B cell (primary cell): Measurements from ENCODE around the gene KANK2. TPM values are rescaled to one million over a fixed set of nuclear protein-coding genes. Genes with fewer than 3 reads are reported as not detected.

Experiments used
- ATAC-seq: fragments of 200-7000 bp; cut with Tn5 transposase; one replicate; pipeline ENCODE4 v1.10.0; 2021; ENCODE audit warnings: low read depth, mild to moderate bottlenecking, moderate number of reproducible peaks, moderate library complexity
- CTCF ChIA-PET: fragments of 350-600 bp; sonication (Branson Sonifier 250); formaldehyde crosslinking; loops from one replicate; lab custom pipeline; 2021; ENCODE audit warnings: antibody characterized with exemption, inconsistent platforms; lab: Charles Lee
- POLR2A ChIA-PET: fragments of 350-600 bp; sonication (Branson Sonifier 250); formaldehyde crosslinking; loops from one replicate; lab custom pipeline; 2021; ENCODE audit warnings: antibody characterized with exemption; lab: Charles Lee
- DNase-seq: peaks from one replicate; pipeline ENCODE4 v3.0.0; 2013
- H2AFZ ChIP-seq: 2 replicates; pipeline ENCODE4 v1.6.1; 2012; ENCODE audit warnings: mild to moderate bottlenecking, low read depth, low read length; ENCODE audit not compliant: insufficient read depth, poor library complexity, severe bottlenecking
- H3K27ac ChIP-seq, 2 donors: 1 replicate in 1 of 2; 2 replicates in 1 of 2; pipeline ENCODE4 v1.5.1; 2012 to 2013; ENCODE audit warnings: low read length in 2 of 2, mild to moderate bottlenecking in 2 of 2, moderate library complexity in 1 of 2
- H3K27me3 ChIP-seq, 4 experiments: fragments of 200-600 bp in 1 of 4; sonication (generic) in 1 of 4; replicated peaks in 1 of 4; 1 replicate in 2 of 4; 2 replicates in 2 of 4; pipeline versions ENCODE4 v1.6.1 to v1.7.0; 2013 to 2016; ENCODE audit warnings: low read length in 3 of 4, mild to moderate bottlenecking in 2 of 4, mixed read lengths in 1 of 4, moderate library complexity in 1 of 4; ENCODE audit not compliant: insufficient read depth in 4 of 4, control insufficient read depth in 3 of 4; ENCODE audit errors: control extremely low read depth in 1 of 4
- H3K36me3 ChIP-seq, 2 experiments: replicated peaks in 1 of 2; 1 replicate in 1 of 2; 2 replicates in 1 of 2; pipeline versions ENCODE4 v1.6.1 to v1.7.1; 2013; ENCODE audit warnings: low read length in 1 of 2; ENCODE audit not compliant: insufficient read depth in 2 of 2, control insufficient read depth in 1 of 2; ENCODE audit errors: control extremely low read depth in 1 of 2, extremely low read depth in 1 of 2
- H3K4me1 ChIP-seq, 2 donors: fragments of 200-600 bp in 1 of 2; sonication (generic) in 1 of 2; 1 replicate in 1 of 2; 2 replicates in 1 of 2; pipeline versions ENCODE4 v1.5.1 to v1.6.1; 2013 to 2017; ENCODE audit warnings: low read length in 2 of 2; ENCODE audit not compliant: control insufficient read depth in 2 of 2, insufficient read depth in 2 of 2
- H3K4me2 ChIP-seq: replicated peaks from 2 replicates; pipeline ENCODE3; 2012; ENCODE audit warnings: mild to moderate bottlenecking, low read depth, low read length; ENCODE audit not compliant: poor library complexity, severe bottlenecking
- H3K4me3 ChIP-seq, 5 experiments: fragments of 200-600 bp in 1 of 5; sonication (generic) in 1 of 5; 1 replicate in 3 of 5; 2 replicates in 2 of 5; pipeline versions ENCODE4 v1.5.1 to v1.7.0; 2011 to 2016; ENCODE audit warnings: low read length in 4 of 5, mild to moderate bottlenecking in 4 of 5, low read depth in 2 of 5, control low read depth in 1 of 5, moderate library complexity in 1 of 5; ENCODE audit not compliant: insufficient read depth in 1 of 5; ENCODE audit errors: control extremely low read depth in 1 of 5, extremely low read depth in 1 of 5
- H3K79me2 ChIP-seq: fragments of 200-600 bp; sonication (generic); one replicate; pipeline ENCODE4 v1.6.0; 2016; ENCODE audit warnings: low read length; ENCODE audit not compliant: control insufficient read depth, insufficient read depth
- H3K9ac ChIP-seq: fragments of 200-600 bp; sonication (generic); 2 replicates; pipeline ENCODE4 v1.6.1; 2017; ENCODE audit warnings: mild to moderate bottlenecking, low read length, moderate library complexity
- H3K9me3 ChIP-seq, 3 donors: one replicate each; pipeline versions ENCODE4 v1.6.1 to v1.7.1; 2013; ENCODE audit warnings: low read length in 2 of 3; ENCODE audit not compliant: control insufficient read depth in 2 of 3, insufficient read depth in 1 of 3; ENCODE audit errors: control extremely low read depth in 1 of 3
- H4K20me1 ChIP-seq: 2 replicates; pipeline ENCODE4 v1.6.0; 2012; ENCODE audit warnings: mild to moderate bottlenecking, low read length; ENCODE audit not compliant: insufficient read depth, control insufficient read depth, poor library complexity, severe bottlenecking
- H3K27ac Mint-ChIP-seq: one replicate; pipeline ENCODE4 v1.8.0; 2021; ENCODE audit warnings: mixed read lengths
- H3K27me3 Mint-ChIP-seq: one replicate; pipeline ENCODE4 v1.8.0; 2021; ENCODE audit warnings: mixed read lengths
- H3K4me1 Mint-ChIP-seq: one replicate; pipeline ENCODE4 v1.8.0; 2021; ENCODE audit warnings: mixed read lengths
- H3K4me3 Mint-ChIP-seq: one replicate; pipeline ENCODE4 v1.8.0; 2021; ENCODE audit warnings: mixed read lengths
- H3K9me3 Mint-ChIP-seq: one replicate; pipeline ENCODE4 v1.8.0; 2022; ENCODE audit warnings: mixed read lengths; ENCODE audit not compliant: insufficient read depth
- CTCF ChIP-seq: fragments of 200-600 bp; IDR thresholded peaks from one replicate; pipeline ENCODE4 v1.8.0; 2022; ENCODE audit warnings: antibody characterized with exemption, mild to moderate bottlenecking
- EZH2 ChIP-seq: IDR thresholded peaks from 2 replicates; pipeline ENCODE4 v1.6.1; 2012; ENCODE audit warnings: borderline replicate concordance, low read depth, mild to moderate bottlenecking, moderate library complexity, low read length; ENCODE audit not compliant: insufficient read depth, poor library complexity, severe bottlenecking
- WGBS: methylation state at CpG from one replicate; pipeline ENCODE4 v1.1.5; 2013; ENCODE audit warnings: missing lambda C conversion rate; ENCODE audit not compliant: insufficient coverage; 5-methylcytosine and 5-hydroxymethylcytosine counted together
- intact Hi-C: fragments of 100-400 bp; cut with micrococcal nuclease; formaldehyde crosslinking; loops from one replicate; pipeline ENCODE4 v1.10.0; 2022
- polyA plus RNA-seq: library from polyadenylated mRNA; depleted of rRNA; stranded (reverse); fragments of >200 nt; gene quantifications from 2 replicates; pipeline ENCODE4 v1.2.3, GENCODE V29; 2012
- total RNA-seq, 2 donors: library from RNA; stranded (reverse); fragments of 120-200 nt in 1 of 2; gene quantifications; 1 replicate in 1 of 2; 2 replicates in 1 of 2; pipeline versions ENCODE4 v1.2.3 to v1.2.4, GENCODE V29; 2013 to 2022

KANK2 gene
- total and polyA plus RNA-seq, 2 donors (not counting 1 experiment from before 2014, with no cell fraction given) = 0.54 to 18.9 TPM

GRCh38 chr19:11159598-11160439 lies 37.5 kb downstream of the KANK2 start:
- no peak for TF ChIP-seq CTCF
- no peak for TF ChIP-seq EZH2
- H3K4me1 ChIP-seq = peaks cover 10 to 14% of the 10 kb centered on the region in 2 donors
- WGBS = 95% methylated on average over 10 of the region's 16 CpGs
- ChIA-PET POLR2A (no interaction called here), CTCF (no interaction called here)
- no peak for ATAC-seq
- H3K27me3 ChIP-seq = no peaks in the 10 kb centered on the region
- H3K27me3 Mint-ChIP-seq = no peaks in the 10 kb centered on the region
- intact Hi-C loops = loop anchor here (5.0 to 10.0 kb wide), 2 partner anchors 37 to 285 kb away; partner anchors contain the start of genes CARM1 and KANK2
- H3K79me2 ChIP-seq = peaks cover 5% of the 10 kb centered on the region
- no peaks in the 10 kb centered on the region for H4K20me1 ChIP-seq
- no peak overlapping the region for H3K4me3 Mint-ChIP-seq
- H3K4me1 Mint-ChIP-seq = peaks cover 5% of the 10 kb centered on the region
- no peak overlapping the region for H3K4me2 ChIP-seq
- H3K27ac ChIP-seq = no peak overlapping the region
- H3K36me3 ChIP-seq = no peaks in the 10 kb centered on the region
- no peak overlapping the region for H3K27ac Mint-ChIP-seq
- no peak for DNase-seq
- peaks cover 2% of the 10 kb centered on the region for H3K9me3 Mint-ChIP-seq
- H3K9me3 ChIP-seq = peaks cover 0 to 15% (median 3%) of the 10 kb centered on the region in 3 donors
- H3K9ac ChIP-seq = no peak overlapping the region
- H2AFZ ChIP-seq = no peak overlapping the region
- no peak overlapping the region for H3K4me3 ChIP-seq
